Measurements from ENCODE around the gene KRT2. TPM values are rescaled to one million over a fixed set of nuclear protein-coding genes. Genes with fewer than 3 reads are reported as not detected.

The KRT2 gene
- total RNA-seq, 1 donor from 2014 or later = not detected

DNA sequence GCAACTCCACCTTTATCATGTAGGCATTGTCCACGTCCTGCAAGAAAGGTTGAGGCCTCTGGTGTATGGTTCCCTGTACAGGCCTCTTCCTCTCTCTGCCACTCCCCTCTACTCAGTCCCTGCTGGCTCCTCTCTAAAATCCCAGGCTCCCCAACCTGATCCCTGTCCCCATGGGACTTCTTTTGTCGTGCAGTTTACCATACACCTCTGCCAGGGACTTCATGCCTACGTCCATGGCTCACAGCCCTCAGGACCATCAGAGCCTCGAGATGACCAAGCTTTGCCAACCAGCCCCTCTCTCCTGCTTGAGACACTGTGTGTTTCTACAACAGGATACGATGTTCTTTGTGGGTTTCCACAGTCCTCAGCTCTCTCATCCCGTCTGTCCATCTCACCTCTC, 2.9 kb downstream of the KRT2 start:
- no peak for TF ChIP-seq CTCF (IDR thresholded peaks at IDR 0.05; ENCODE audit: borderline replicate concordance)
- no peaks in the 10 kb centered on the region for H3K9me3 ChIP-seq (replicated peaks)
- intact Hi-C loops (cut with micrococcal nuclease) = no loop called here
- no peaks in the 10 kb centered on the region for H3K36me3 ChIP-seq
- H3K27ac ChIP-seq (replicated peaks) = no peak overlapping the region
- H3K27me3 ChIP-seq (ENCODE audit: low read depth) = peaks cover 32% of the 10 kb centered on the region
- DNase-seq = no peak
- H3K4me1 ChIP-seq = no peaks in the 10 kb centered on the region
- no peak overlapping the region for H3K4me3 ChIP-seq

DNA sequence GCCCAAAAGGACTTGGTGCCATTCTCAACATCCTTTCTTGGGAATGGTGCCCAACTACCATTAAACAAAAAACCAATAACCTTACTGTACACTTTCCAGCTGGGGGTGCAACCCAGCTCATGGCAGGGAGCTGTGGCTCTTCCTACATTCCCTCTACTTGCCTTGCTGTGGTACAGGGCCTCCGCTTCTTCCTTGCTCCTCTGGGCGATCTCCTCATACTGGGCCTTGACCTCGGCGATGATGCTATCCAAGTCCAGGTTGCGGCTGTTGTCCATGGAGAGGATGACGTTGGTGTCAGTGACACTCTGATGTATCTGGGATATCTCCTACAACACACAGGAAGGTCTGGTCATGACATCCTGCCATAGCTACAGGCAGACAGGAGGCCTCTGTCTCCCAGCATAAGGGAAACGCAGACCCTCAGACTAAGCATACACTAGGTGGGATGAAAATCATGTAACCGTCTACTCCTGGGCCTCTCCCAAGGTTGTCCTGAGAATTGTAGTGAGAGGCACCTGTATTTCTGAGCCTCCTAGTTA, 3.9 kb downstream of the KRT2 start:
- intact Hi-C loops (cut with micrococcal nuclease) = no loop called here
- DNase-seq = no peak
- H3K27ac ChIP-seq (replicated peaks) = no peak overlapping the region
- H3K4me1 ChIP-seq = no peaks in the 10 kb centered on the region
- peaks cover 32% of the 10 kb centered on the region for H3K27me3 ChIP-seq (ENCODE audit: low read depth)
- H3K36me3 ChIP-seq = no peaks in the 10 kb centered on the region
- H3K9me3 ChIP-seq (replicated peaks) = no peaks in the 10 kb centered on the region
- no peak overlapping the region for H3K4me3 ChIP-seq
- no peak for TF ChIP-seq CTCF (IDR thresholded peaks at IDR 0.05; ENCODE audit: borderline replicate concordance)

- Histone ChIP-seq H3K4me3 (no peak overlapping the region), H3K36me3 (no peaks in the 10 kb centered on the region), H3K9me3 (replicated peaks) (no peaks in the 10 kb centered on the region), H3K27ac (replicated peaks) (no peak overlapping the region), H3K4me1 (no peaks in the 10 kb centered on the region), H3K27me3 (ENCODE audit: low read depth) (peaks cover 31% of the 10 kb centered on the region)
- DNase-seq = no peak
- TF ChIP-seq CTCF (IDR thresholded peaks at IDR 0.05; ENCODE audit: borderline replicate concordance) = no peak
- intact Hi-C loops (cut with micrococcal nuclease) = no loop called here
These were observed 4.4 kb downstream of the KRT2 start for GRCh38 chr12:52647601-52648000.

- Histone ChIP-seq H3K9me3 (replicated peaks) (no peaks in the 10 kb centered on the region), H3K4me1 (no peaks in the 10 kb centered on the region), H3K4me3 (no peak overlapping the region), H3K27ac (replicated peaks) (no peak overlapping the region), H3K36me3 (no peaks in the 10 kb centered on the region), H3K27me3 (ENCODE audit: low read depth) (peaks cover 31% of the 10 kb centered on the region)
- DNase-seq = no peak
- TF ChIP-seq CTCF (IDR thresholded peaks at IDR 0.05; ENCODE audit: borderline replicate concordance) = no peak
- intact Hi-C loops (cut with micrococcal nuclease) = no loop called here
These were observed 5.4 kb downstream of the KRT2 start for GRCh38 chr12:52646613-52647012.

DNA sequence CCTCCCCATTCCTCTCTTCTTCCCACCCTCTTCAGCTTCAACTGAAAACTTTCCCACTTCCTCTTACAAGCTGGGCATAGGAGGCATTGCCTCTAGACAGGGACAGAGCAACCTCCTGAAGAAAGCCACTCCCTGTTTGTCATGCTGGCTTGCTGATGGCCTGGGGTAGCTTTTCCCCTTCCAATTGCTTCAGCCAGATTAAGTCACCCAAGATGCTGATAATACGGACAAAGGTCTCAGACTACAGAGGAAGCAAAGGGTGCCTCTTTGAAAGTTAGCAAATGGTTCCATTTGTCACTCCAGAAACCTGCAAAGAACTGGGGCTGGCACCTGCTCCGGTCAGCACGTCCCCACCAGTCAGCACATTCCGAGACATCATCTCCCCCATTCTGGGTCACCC, 6.0 kb downstream of the KRT2 start:
- Histone ChIP-seq H3K27ac (replicated peaks) (no peak overlapping the region), H3K27me3 (ENCODE audit: low read depth) (peaks cover 37% of the 10 kb centered on the region), H3K4me1 (no peaks in the 10 kb centered on the region), H3K36me3 (no peaks in the 10 kb centered on the region), H3K4me3 (no peak overlapping the region), H3K9me3 (replicated peaks) (no peaks in the 10 kb centered on the region)
- intact Hi-C loops (cut with micrococcal nuclease) = no loop called here
- DNase-seq = no peak
- no peak for TF ChIP-seq CTCF (IDR thresholded peaks at IDR 0.05; ENCODE audit: borderline replicate concordance)
